Sigmoid colon (tissue), 7 donors: Measurements from ENCODE around the gene CPSF4. TPM values are rescaled to one million over a fixed set of nuclear protein-coding genes. Genes with fewer than 3 reads are reported as not detected.

Experiments used
- DNase-seq: peaks from one replicate; pipeline ENCODE4 v3.0.0-alpha.2; 2019
- H3K27ac ChIP-seq, 4 donors: fragments of 200-600 bp; sonication (generic); one replicate each; pipeline ENCODE4 v1.5.1; 2016 to 2019; ENCODE audit warnings: mild to moderate bottlenecking in 1 of 4
- H3K27me3 ChIP-seq, 3 donors: fragments of 200-600 bp; sonication (generic); one replicate each; pipeline ENCODE4 v1.5.1; 2019; ENCODE audit warnings: mild to moderate bottlenecking in 1 of 3
- H3K36me3 ChIP-seq, 4 donors: fragments of 200-600 bp; sonication (generic); one replicate each; pipeline ENCODE4 v1.5.1; 2016 to 2019
- H3K4me1 ChIP-seq, 4 donors: fragments of 200-600 bp; sonication (generic); one replicate each; pipeline ENCODE4 v1.5.1; 2017 to 2019
- H3K4me3 ChIP-seq, 4 donors: fragments of 200-600 bp; sonication (generic); one replicate each; pipeline ENCODE4 v1.5.1; 2017 to 2019; ENCODE audit warnings: mild to moderate bottlenecking in 2 of 4, moderate library complexity in 1 of 4
- H3K9me3 ChIP-seq, 4 donors: fragments of 200-600 bp in 3 of 4; sonication (generic) in 3 of 4; one replicate each; pipeline versions ENCODE4 v1.5.1 to v1.6.1; 2013 to 2019
- CTCF ChIP-seq, 4 experiments: fragments of 450-650 bp in 3 of 4; fragments of 200-600 bp in 1 of 4; IDR thresholded peaks; one replicate each; pipeline ENCODE4 v1.5.1; 2016 to 2019; ENCODE audit warnings: antibody characterized with exemption in 4 of 4, mild to moderate bottlenecking in 3 of 4, moderate library complexity in 2 of 4
- EP300 ChIP-seq, 4 donors: sonication (generic); formaldehyde crosslinking; IDR thresholded peaks; one replicate each; pipeline ENCODE4 v1.6.1; 2017; ENCODE audit warnings: antibody characterized with exemption in 4 of 4
- POLR2A ChIP-seq, 2 donors: fragments of 450-650 bp; IDR thresholded peaks; one replicate each; pipeline ENCODE4 v1.6.1; 2016; ENCODE audit warnings: antibody characterized with exemption in 2 of 2, mild to moderate bottlenecking in 2 of 2, moderate library complexity in 2 of 2
- POLR2AphosphoS5 ChIP-seq, 4 donors: sonication (generic); formaldehyde crosslinking; IDR thresholded peaks; one replicate each; pipeline ENCODE4 v1.6.1; 2017; ENCODE audit warnings: antibody characterized with exemption in 4 of 4
- WGBS, 2 donors: extraction: QIAGEN DNeasy Blood & Tissue Kit; methylation state at CpG; one replicate each; pipeline ENCODE4 v1.1.7; 2013; 5-methylcytosine and 5-hydroxymethylcytosine counted together
- intact Hi-C: fragments of 100-400 bp; cut with DNase I; formaldehyde crosslinking; loops from one replicate; pipeline ENCODE4 v1.15.1; 2023
- polyA plus RNA-seq, 3 donors: library from polyadenylated mRNA; stranded (reverse); fragments of 200-250 nt; gene quantifications; one replicate each; pipeline ENCODE4 v1.2.3, GENCODE V29; 2013
- total RNA-seq, 4 donors: library from RNA; depleted of rRNA; stranded (reverse); fragments of >200 nt; gene quantifications; one replicate each; pipeline ENCODE4 v1.1.0, GENCODE V29; 2016
- donor health status: healthy with polysubstance abuse.
- donor health status: Bipolar disorder and iron deficiency.
- donor health status: healthy.

The CPSF4 gene
- total and polyA plus RNA-seq, 7 donors, result 12.7 to 32.3 (median 28.0) TPM

- Histone ChIP-seq H3K27me3 (no peaks in the 10 kb centered on the region), H3K27ac (no peak overlapping the region), H3K4me1 (peaks cover 0 to 36% (median 29%) of the 10 kb centered on the region in 4 donors), H3K36me3 (peaks cover 0 to 3% (median 0%) of the 10 kb centered on the region in 4 donors), H3K9me3 (no peaks in the 10 kb centered on the region), H3K4me3 (no peak overlapping the region)
- TF ChIP-seq CTCF (IDR thresholded peaks at IDR 0.05) (no peak), POLR2A (IDR thresholded peaks at IDR 0.05) (no peak), EP300 (IDR thresholded peaks at IDR 0.05) (no peak), POLR2AphosphoS5 (IDR thresholded peaks at IDR 0.05) (no peak)
- DNase-seq, result no peak
- intact Hi-C loops, result no loop called here
- WGBS, 2 donors, result 90 to 92% methylated on average over 29 of the region's 29 CpGs
Observed at GRCh38 chr7:99468336-99468918, 29.7 kb downstream of the CPSF4 start.

GRCh38 chr7:99469381-99470065 is 30.8 kb downstream of the CPSF4 start:
- Histone ChIP-seq H3K4me1 (peaks cover 0 to 33% (median 26%) of the 10 kb centered on the region in 4 donors), H3K36me3 (no peaks in the 10 kb centered on the region), H3K4me3 (no peak overlapping the region), H3K9me3 (no peaks in the 10 kb centered on the region), H3K27ac (peak overlapping the region in 2 of 4 donors; percentile 5 to 18), H3K27me3 (no peaks in the 10 kb centered on the region)
- DNase-seq, result no peak
- intact Hi-C loops, result no loop called here
- no peak for TF ChIP-seq EP300 (IDR thresholded peaks at IDR 0.05)
- TF ChIP-seq CTCF (IDR thresholded peaks at IDR 0.05), result no peak
- TF ChIP-seq POLR2AphosphoS5 (IDR thresholded peaks at IDR 0.05), result no peak
- no peak for TF ChIP-seq POLR2A (IDR thresholded peaks at IDR 0.05)
- whole genome bisulfite sequencing, 2 donors, result 52 to 66% methylated on average over 23 of the region's 23 CpGs

GRCh38 chr7:99472561-99473314 is 34.0 kb downstream of the CPSF4 start, which contains the start of gene ZNF789:
Gene ZNF789 (plus strand): TSS chr7:99472890. CDS start chr7:99476457, 3,567 bp downstream.
- peak within 1 kb of the TSS; percentile 83 to 94 (median 88) for H3K27ac ChIP-seq
- no peaks in the 10 kb centered on the region for H3K27me3 ChIP-seq
- peak in 1 of 2 donors; percentile 26 for TF ChIP-seq POLR2A (IDR thresholded peaks at IDR 0.05)
- no peak for TF ChIP-seq CTCF (IDR thresholded peaks at IDR 0.05)
- TF ChIP-seq POLR2AphosphoS5 (IDR thresholded peaks at IDR 0.05), result peak; percentile 16 to 74 (median 57)
- no peak for TF ChIP-seq EP300 (IDR thresholded peaks at IDR 0.05)
- H3K4me1 ChIP-seq, result peaks cover 0 to 26% (median 10%) of the 10 kb centered on the region in 4 donors
- intact Hi-C loops, result loop anchor here (2.0 kb wide), 1 partner anchor 32 kb away; the partner anchor contains the start of gene ZKSCAN5
- WGBS, 2 donors, result 1% methylated on average over 56 of the region's 56 CpGs
- no peaks in the 10 kb centered on the region for H3K36me3 ChIP-seq
- no peaks in the 10 kb centered on the region for H3K9me3 ChIP-seq
- peak within 1 kb of the TSS; percentile 67 to 94 (median 78) for H3K4me3 ChIP-seq
- peak; percentile 99 for DNase-seq

- no peak for DNase-seq
- peak overlapping the region; percentile 83 to 94 (median 88) for H3K27ac ChIP-seq
Observed at GRCh38 chr7:99473315-99473596, 34.5 kb downstream of the CPSF4 start.

More at GRCh38 chr7:99473315-99473596, 34.5 kb downstream of the CPSF4 start:
- peaks cover 0 to 31% (median 10%) of the 10 kb centered on the region in 4 donors for H3K4me1 ChIP-seq
- no peaks in the 10 kb centered on the region for H3K27me3 ChIP-seq
- intact Hi-C loops, result loop anchor here (2.0 kb wide), 1 partner anchor 32 kb away; the partner anchor contains the start of gene ZKSCAN5
- H3K9me3 ChIP-seq, result no peaks in the 10 kb centered on the region
- peak overlapping the region; percentile 67 to 94 (median 78) for H3K4me3 ChIP-seq
- 1 to 2% methylated on average over 7 of the region's 7 CpGs for WGBS, 2 donors
- no peaks in the 10 kb centered on the region for H3K36me3 ChIP-seq
- TF ChIP-seq POLR2AphosphoS5 (IDR thresholded peaks at IDR 0.05) (no peak), EP300 (IDR thresholded peaks at IDR 0.05) (no peak), CTCF (IDR thresholded peaks at IDR 0.05) (no peak), POLR2A (IDR thresholded peaks at IDR 0.05) (no peak)
